Measurements from ENCODE around the gene DDI1. TPM values are rescaled to one million over a fixed set of nuclear protein-coding genes. Genes with fewer than 3 reads are reported as not detected.

DDI1 gene
- polyA plus RNA-seq, 2 donors = not detected

- 62 to 68% methylated on average over 1 of the region's 1 CpG for WGBS, 2 donors
Observed at GRCh38 chr11:104067534-104067933, 31.1 kb downstream of the DDI1 start.

GRCh38 chr11:104073950-104074705 lies 37.7 kb downstream of the DDI1 start:
- 46 to 49% methylated on average over 3 of the region's 3 CpGs for WGBS, 2 donors
- Histone ChIP-seq H3K36me3 (ENCODE audit: control insufficient read depth in 2 of 2, insufficient read depth in 2 of 2, low read length in 1 of 2) (no peaks in the 10 kb centered on the region), H3K27ac (ENCODE audit: low read depth in 2 of 2, low read length in 1 of 2) (peak overlapping the region in 1 of 2 donors; percentile 28), H3K27me3 (ENCODE audit: control insufficient read depth in 1 of 2, insufficient read depth in 2 of 2, low read length in 2 of 2) (no peaks in the 10 kb centered on the region), H3K9me3 (ENCODE audit: control insufficient read depth in 2 of 2, insufficient read depth in 1 of 2, low read depth in 1 of 2, low read length in 1 of 2) (no peaks in the 10 kb centered on the region), H3K4me1 (ENCODE audit: control insufficient read depth in 2 of 2, insufficient read depth in 2 of 2, low read length in 1 of 2) (no peaks in the 10 kb centered on the region), H3K4me3 (ENCODE audit: low read depth in 1 of 2, low read length in 2 of 2) (no peak overlapping the region)

More at GRCh38 chr11:104067534-104067933, 31.1 kb downstream of the DDI1 start:
- H3K4me3 ChIP-seq (ENCODE audit: low read depth in 1 of 2, low read length in 2 of 2) = no peak overlapping the region
- no peak overlapping the region for H3K27ac ChIP-seq (ENCODE audit: low read depth in 2 of 2, low read length in 1 of 2)
- H3K36me3 ChIP-seq (ENCODE audit: control insufficient read depth in 2 of 2, insufficient read depth in 2 of 2, low read length in 1 of 2) = no peaks in the 10 kb centered on the region
- H3K9me3 ChIP-seq (ENCODE audit: control insufficient read depth in 2 of 2, insufficient read depth in 1 of 2, low read depth in 1 of 2, low read length in 1 of 2) = no peaks in the 10 kb centered on the region
- no peaks in the 10 kb centered on the region for H3K27me3 ChIP-seq (ENCODE audit: control insufficient read depth in 1 of 2, insufficient read depth in 2 of 2, low read length in 2 of 2)
- no peaks in the 10 kb centered on the region for H3K4me1 ChIP-seq (ENCODE audit: control insufficient read depth in 2 of 2, insufficient read depth in 2 of 2, low read length in 1 of 2)

- Histone ChIP-seq H3K27ac (ENCODE audit: low read depth in 2 of 2, low read length in 1 of 2) (peak overlapping the region in 1 of 2 donors; percentile 34), H3K9me3 (ENCODE audit: control insufficient read depth in 2 of 2, insufficient read depth in 1 of 2, low read depth in 1 of 2, low read length in 1 of 2) (no peaks in the 10 kb centered on the region), H3K36me3 (ENCODE audit: control insufficient read depth in 2 of 2, insufficient read depth in 2 of 2, low read length in 1 of 2) (no peaks in the 10 kb centered on the region), H3K4me3 (ENCODE audit: low read depth in 1 of 2, low read length in 2 of 2) (no peak overlapping the region), H3K27me3 (ENCODE audit: control insufficient read depth in 1 of 2, insufficient read depth in 2 of 2, low read length in 2 of 2) (no peaks in the 10 kb centered on the region), H3K4me1 (ENCODE audit: control insufficient read depth in 2 of 2, insufficient read depth in 2 of 2, low read length in 1 of 2) (no peaks in the 10 kb centered on the region)
Observed at GRCh38 chr11:104075091-104075490, 38.7 kb downstream of the DDI1 start.

GRCh38 chr11:104075706-104076105 lies 39.3 kb downstream of the DDI1 start:
- Histone ChIP-seq H3K9me3 (ENCODE audit: control insufficient read depth in 2 of 2, insufficient read depth in 1 of 2, low read depth in 1 of 2, low read length in 1 of 2) (no peaks in the 10 kb centered on the region), H3K4me1 (ENCODE audit: control insufficient read depth in 2 of 2, insufficient read depth in 2 of 2, low read length in 1 of 2) (no peaks in the 10 kb centered on the region), H3K36me3 (ENCODE audit: control insufficient read depth in 2 of 2, insufficient read depth in 2 of 2, low read length in 1 of 2) (no peaks in the 10 kb centered on the region), H3K27ac (ENCODE audit: low read depth in 2 of 2, low read length in 1 of 2) (peak overlapping the region in 1 of 2 donors; percentile 34), H3K27me3 (ENCODE audit: control insufficient read depth in 1 of 2, insufficient read depth in 2 of 2, low read length in 2 of 2) (no peaks in the 10 kb centered on the region), H3K4me3 (ENCODE audit: low read depth in 1 of 2, low read length in 2 of 2) (no peak overlapping the region)
- WGBS, 2 donors = 71 to 86% methylated on average over 4 of the region's 4 CpGs

DNA sequence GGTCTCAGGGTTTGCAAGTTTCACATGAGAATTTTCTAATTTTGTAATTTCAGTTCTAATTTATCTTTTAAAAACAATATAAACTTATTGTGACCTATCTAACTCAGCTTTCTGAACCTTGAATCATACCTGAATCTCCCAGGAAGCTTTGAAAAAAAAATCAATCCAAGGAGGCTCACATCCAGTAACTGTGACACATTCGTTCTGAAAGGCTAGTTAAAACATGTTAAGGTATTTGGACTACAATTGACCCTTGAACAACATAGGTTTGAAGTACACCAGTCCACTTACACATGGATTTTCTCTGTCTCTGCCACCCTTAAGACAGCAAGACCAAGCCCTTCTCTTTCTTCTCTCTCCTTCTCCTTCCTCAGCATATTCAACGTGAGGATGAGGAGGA lies 40.0 kb downstream of the DDI1 start:
- Histone ChIP-seq H3K27me3 (ENCODE audit: control insufficient read depth in 1 of 2, insufficient read depth in 2 of 2, low read length in 2 of 2) (no peaks in the 10 kb centered on the region), H3K4me1 (ENCODE audit: control insufficient read depth in 2 of 2, insufficient read depth in 2 of 2, low read length in 1 of 2) (no peaks in the 10 kb centered on the region), H3K4me3 (ENCODE audit: low read depth in 1 of 2, low read length in 2 of 2) (no peak overlapping the region), H3K36me3 (ENCODE audit: control insufficient read depth in 2 of 2, insufficient read depth in 2 of 2, low read length in 1 of 2) (no peaks in the 10 kb centered on the region), H3K9me3 (ENCODE audit: control insufficient read depth in 2 of 2, insufficient read depth in 1 of 2, low read depth in 1 of 2, low read length in 1 of 2) (no peaks in the 10 kb centered on the region), H3K27ac (ENCODE audit: low read depth in 2 of 2, low read length in 1 of 2) (no peak overlapping the region)
- 59 to 65% methylated on average over 2 of the region's 2 CpGs for whole genome bisulfite sequencing, 2 donors

DNA sequence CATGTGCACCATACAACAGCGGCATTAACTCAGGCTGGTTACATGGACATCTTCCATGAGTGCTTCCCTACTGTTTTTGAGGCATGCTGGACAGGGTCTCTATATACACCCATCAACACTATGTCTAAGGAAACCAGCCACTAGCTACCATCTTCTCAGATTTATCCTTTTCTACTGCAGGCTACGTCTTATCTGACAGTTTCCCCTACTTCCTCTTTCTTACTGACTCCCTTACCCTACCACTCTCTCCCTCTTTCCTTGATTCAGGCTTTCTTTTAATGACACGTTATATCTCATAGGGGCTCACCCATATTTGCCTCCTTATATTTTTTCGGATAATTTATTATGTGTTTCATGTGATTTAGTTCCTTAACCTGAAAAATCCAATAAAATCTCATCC lies 41.8 kb downstream of the DDI1 start:
- Histone ChIP-seq H3K9me3 (ENCODE audit: control insufficient read depth in 2 of 2, insufficient read depth in 1 of 2, low read depth in 1 of 2, low read length in 1 of 2) (no peaks in the 10 kb centered on the region), H3K27ac (ENCODE audit: low read depth in 2 of 2, low read length in 1 of 2) (no peak overlapping the region), H3K4me1 (ENCODE audit: control insufficient read depth in 2 of 2, insufficient read depth in 2 of 2, low read length in 1 of 2) (no peaks in the 10 kb centered on the region), H3K27me3 (ENCODE audit: control insufficient read depth in 1 of 2, insufficient read depth in 2 of 2, low read length in 2 of 2) (no peaks in the 10 kb centered on the region), H3K36me3 (ENCODE audit: control insufficient read depth in 2 of 2, insufficient read depth in 2 of 2, low read length in 1 of 2) (no peaks in the 10 kb centered on the region), H3K4me3 (ENCODE audit: low read depth in 1 of 2, low read length in 2 of 2) (no peak overlapping the region)
- 57 to 70% methylated on average over 4 of the region's 4 CpGs for WGBS, 2 donors

DNA sequence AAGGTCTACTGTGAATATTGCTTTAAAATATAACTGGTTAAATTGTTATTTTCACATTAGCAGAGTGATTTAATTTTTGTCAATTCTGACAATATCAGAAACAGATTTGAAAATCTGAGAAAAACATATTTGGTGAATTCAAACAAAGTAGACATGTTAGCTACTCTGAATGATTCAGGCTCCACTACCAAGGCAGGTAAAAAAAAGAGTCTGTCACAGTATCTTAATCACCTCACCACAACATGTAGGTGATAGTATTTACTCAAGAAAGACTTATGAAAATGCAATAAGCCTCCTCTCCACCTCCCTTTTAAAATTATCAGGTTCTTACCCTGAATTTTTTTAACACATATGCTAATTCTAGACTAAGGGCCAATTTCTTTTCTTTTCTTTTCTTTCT lies 42.6 kb downstream of the DDI1 start:
- H3K4me1 ChIP-seq (ENCODE audit: control insufficient read depth in 2 of 2, insufficient read depth in 2 of 2, low read length in 1 of 2) = no peaks in the 10 kb centered on the region

DNA sequence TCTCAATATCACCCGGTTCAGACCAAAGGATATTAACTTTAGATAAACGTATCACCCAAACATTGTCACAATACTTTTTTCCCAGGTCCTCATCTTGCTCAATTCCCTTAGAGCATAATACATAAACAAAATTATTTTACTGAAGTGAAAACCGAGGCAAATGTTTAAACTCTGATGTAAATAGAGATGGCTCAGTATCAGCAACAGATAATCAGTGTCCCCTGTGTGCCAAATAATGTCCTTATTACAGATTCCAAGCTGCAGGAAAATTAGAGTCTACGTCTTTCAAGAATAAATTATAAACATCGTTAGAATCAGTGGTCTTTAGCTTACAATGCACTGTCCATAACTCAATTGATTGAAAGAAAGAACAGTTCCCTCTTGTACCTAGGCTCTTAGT lies 50.2 kb downstream of the DDI1 start:
- Histone ChIP-seq H3K9me3 (ENCODE audit: control insufficient read depth in 2 of 2, insufficient read depth in 1 of 2, low read depth in 1 of 2, low read length in 1 of 2) (no peaks in the 10 kb centered on the region), H3K27me3 (ENCODE audit: control insufficient read depth in 1 of 2, insufficient read depth in 2 of 2, low read length in 2 of 2) (no peaks in the 10 kb centered on the region), H3K36me3 (ENCODE audit: control insufficient read depth in 2 of 2, insufficient read depth in 2 of 2, low read length in 1 of 2) (no peaks in the 10 kb centered on the region), H3K4me1 (ENCODE audit: control insufficient read depth in 2 of 2, insufficient read depth in 2 of 2, low read length in 1 of 2) (no peaks in the 10 kb centered on the region), H3K27ac (ENCODE audit: low read depth in 2 of 2, low read length in 1 of 2) (no peak overlapping the region), H3K4me3 (ENCODE audit: low read depth in 1 of 2, low read length in 2 of 2) (no peak overlapping the region)
- 48 to 55% methylated on average over 5 of the region's 5 CpGs for WGBS, 2 donors

More for the DNA sequence above, 42.6 kb downstream of the DDI1 start:
- Histone ChIP-seq H3K4me3 (ENCODE audit: low read depth in 1 of 2, low read length in 2 of 2) (no peak overlapping the region), H3K9me3 (ENCODE audit: control insufficient read depth in 2 of 2, insufficient read depth in 1 of 2, low read depth in 1 of 2, low read length in 1 of 2) (no peaks in the 10 kb centered on the region), H3K27me3 (ENCODE audit: control insufficient read depth in 1 of 2, insufficient read depth in 2 of 2, low read length in 2 of 2) (no peaks in the 10 kb centered on the region), H3K27ac (ENCODE audit: low read depth in 2 of 2, low read length in 1 of 2) (no peak overlapping the region), H3K36me3 (ENCODE audit: control insufficient read depth in 2 of 2, insufficient read depth in 2 of 2, low read length in 1 of 2) (no peaks in the 10 kb centered on the region)

All from esophagus (tissue), 2 donors.